ENCODE measurements around the gene PCBP3. TPM values are rescaled to one million over a fixed set of nuclear protein-coding genes. Genes with fewer than 3 reads are reported as not detected.

The PCBP3 gene
- total RNA-seq, 1 experiment from 2014 or later: 3.7 TPM

GRCh38 chr21:45735259-45736000, 91.9 kb downstream of the PCBP3 start:
- Mint-ChIP-seq H3K4me3 (ENCODE audit: unreplicated experiment) (no peak overlapping the region), H3K27ac (ENCODE audit: low read depth, unreplicated experiment) (no peak overlapping the region), H3K9me3 (ENCODE audit: unreplicated experiment) (no peaks in the 10 kb centered on the region), H3K4me1 (ENCODE audit: insufficient read depth, unreplicated experiment) (no peaks in the 10 kb centered on the region), H3K36me3 (ENCODE audit: insufficient read depth, unreplicated experiment) (no peaks in the 10 kb centered on the region), H3K27me3 (ENCODE audit: insufficient read depth, unreplicated experiment) (no peaks in the 10 kb centered on the region)
- BruUV-seq (replicated peaks): no TSS peak
- ChIA-PET CTCF (interaction anchor here (0.6 to 0.7 kb wide), 3 partner anchors 13 to 128 kb away, joined by 3 to 4 read pairs (median 3); no protein-coding TSS in a partner anchor), POLR2A (no interaction called here)
- DNase-seq (ENCODE audit: unreplicated experiment): no peak
- intact Hi-C loops (cut with micrococcal nuclease): no loop called here
- TF ChIP-seq, protein P1, sequence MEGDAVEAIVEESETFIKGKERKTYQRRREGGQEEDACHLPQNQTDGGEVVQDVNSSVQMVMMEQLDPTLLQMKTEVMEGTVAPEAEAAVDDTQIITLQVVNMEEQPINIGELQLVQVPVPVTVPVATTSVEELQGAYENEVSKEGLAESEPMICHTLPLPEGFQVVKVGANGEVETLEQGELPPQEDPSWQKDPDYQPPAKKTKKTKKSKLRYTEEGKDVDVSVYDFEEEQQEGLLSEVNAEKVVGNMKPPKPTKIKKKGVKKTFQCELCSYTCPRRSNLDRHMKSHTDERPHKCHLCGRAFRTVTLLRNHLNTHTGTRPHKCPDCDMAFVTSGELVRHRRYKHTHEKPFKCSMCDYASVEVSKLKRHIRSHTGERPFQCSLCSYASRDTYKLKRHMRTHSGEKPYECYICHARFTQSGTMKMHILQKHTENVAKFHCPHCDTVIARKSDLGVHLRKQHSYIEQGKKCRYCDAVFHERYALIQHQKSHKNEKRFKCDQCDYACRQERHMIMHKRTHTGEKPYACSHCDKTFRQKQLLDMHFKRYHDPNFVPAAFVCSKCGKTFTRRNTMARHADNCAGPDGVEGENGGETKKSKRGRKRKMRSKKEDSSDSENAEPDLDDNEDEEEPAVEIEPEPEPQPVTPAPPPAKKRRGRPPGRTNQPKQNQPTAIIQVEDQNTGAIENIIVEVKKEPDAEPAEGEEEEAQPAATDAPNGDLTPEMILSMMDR (IDR thresholded peaks at IDR 0.05; ENCODE audit: unreplicated experiment): no peak

- intact Hi-C loops (cut with micrococcal nuclease): no loop called here
- Mint-ChIP-seq H3K9me3 (ENCODE audit: unreplicated experiment) (no peaks in the 10 kb centered on the region), H3K27me3 (ENCODE audit: insufficient read depth, unreplicated experiment) (no peaks in the 10 kb centered on the region), H3K36me3 (ENCODE audit: insufficient read depth, unreplicated experiment) (no peaks in the 10 kb centered on the region), H3K4me3 (ENCODE audit: unreplicated experiment) (no peak overlapping the region), H3K27ac (ENCODE audit: low read depth, unreplicated experiment) (no peak overlapping the region), H3K4me1 (ENCODE audit: insufficient read depth, unreplicated experiment) (no peaks in the 10 kb centered on the region)
- peak; percentile 43 for DNase-seq (ENCODE audit: unreplicated experiment)
- TF ChIP-seq, protein P1 (IDR thresholded peaks at IDR 0.05; ENCODE audit: unreplicated experiment): no peak
- CTCF ChIA-PET: interaction anchor here (0.6 to 0.7 kb wide), 3 partner anchors 12 to 129 kb away, joined by 3 to 4 read pairs (median 3); no protein-coding TSS in a partner anchor
- POLR2A ChIA-PET: no interaction called here
- BruUV-seq (replicated peaks): no TSS peak
Measured at GRCh38 chr21:45736042-45736689, 92.6 kb downstream of the PCBP3 start.

GRCh38 chr21:45736690-45737484, 93.4 kb downstream of the PCBP3 start:
- intact Hi-C loops (cut with micrococcal nuclease): no loop called here
- Mint-ChIP-seq H3K27ac (ENCODE audit: low read depth, unreplicated experiment) (no peak overlapping the region), H3K4me3 (ENCODE audit: unreplicated experiment) (no peak overlapping the region), H3K4me1 (ENCODE audit: insufficient read depth, unreplicated experiment) (no peaks in the 10 kb centered on the region), H3K27me3 (ENCODE audit: insufficient read depth, unreplicated experiment) (no peaks in the 10 kb centered on the region), H3K36me3 (ENCODE audit: insufficient read depth, unreplicated experiment) (no peaks in the 10 kb centered on the region), H3K9me3 (ENCODE audit: unreplicated experiment) (no peaks in the 10 kb centered on the region)
- POLR2A ChIA-PET: no interaction called here
- TF ChIP-seq, protein P1 (IDR thresholded peaks at IDR 0.05; ENCODE audit: unreplicated experiment): no peak
- no TSS peak for BruUV-seq (replicated peaks)
- CTCF ChIA-PET: no interaction called here
- no peak for DNase-seq (ENCODE audit: unreplicated experiment)
